GM19324 (cell line): ENCODE data around the gene LRMDA.

Experiments
- ATAC-seq: cut with Tn5 transposase; IDR thresholded peaks from one replicate; pipeline ENCODE4 v1.9.1; 2021; ENCODE audit warnings: mild to moderate bottlenecking, moderate library complexity; ENCODE audit not compliant: unreplicated experiment, low FRiP score

Gene LRMDA

GRCh38 chr10:76085002-76085816 lies 653.8 kb downstream of the LRMDA start:
- no peak for ATAC-seq

DNA sequence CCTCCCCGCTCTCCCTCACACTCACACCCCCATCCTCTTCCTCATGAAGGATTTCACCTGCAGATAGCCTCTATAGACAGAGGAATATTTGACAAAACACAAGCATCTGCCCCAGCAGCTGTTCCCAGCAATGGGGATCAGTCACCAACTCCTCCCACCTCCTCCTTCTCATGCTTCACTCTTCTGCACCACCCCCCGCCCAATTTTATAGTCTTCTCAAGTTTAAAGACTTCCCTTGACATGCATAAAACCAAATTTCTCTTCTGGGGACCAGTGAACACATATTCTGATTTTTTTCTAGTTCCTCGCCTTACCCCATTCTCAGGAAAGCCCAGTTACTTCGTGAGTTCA lies 654.4 kb downstream of the LRMDA start:
- ATAC-seq: no peak

DNA sequence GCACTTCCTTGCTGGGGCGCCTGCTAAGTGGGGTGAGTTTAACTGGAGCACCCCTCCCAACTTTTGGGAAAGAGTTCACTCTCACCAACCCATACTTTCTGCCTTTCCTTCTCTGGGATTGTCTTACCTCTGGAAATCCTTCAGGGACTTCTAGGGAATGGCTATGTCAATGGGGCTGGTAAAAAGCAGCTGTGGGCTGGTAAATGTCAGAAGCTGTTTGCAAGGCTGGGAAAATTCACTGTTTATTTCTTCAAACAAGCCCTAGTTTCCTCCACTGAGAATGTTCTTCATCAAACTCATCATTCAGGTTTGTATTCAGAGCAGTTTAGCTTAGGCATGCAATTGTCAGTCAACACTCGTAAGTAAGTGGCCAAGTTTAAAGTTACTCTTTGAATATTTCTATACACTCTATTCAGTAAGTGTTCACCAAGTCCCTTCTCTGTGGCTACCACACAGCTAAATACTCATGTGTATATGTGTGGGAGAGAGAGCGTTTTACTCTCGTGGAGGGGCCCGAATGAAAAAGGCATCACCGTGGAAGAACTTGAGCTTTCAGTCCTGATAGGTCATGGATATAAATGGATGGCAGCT lies 654.8 kb downstream of the LRMDA start:
- no peak for ATAC-seq

DNA sequence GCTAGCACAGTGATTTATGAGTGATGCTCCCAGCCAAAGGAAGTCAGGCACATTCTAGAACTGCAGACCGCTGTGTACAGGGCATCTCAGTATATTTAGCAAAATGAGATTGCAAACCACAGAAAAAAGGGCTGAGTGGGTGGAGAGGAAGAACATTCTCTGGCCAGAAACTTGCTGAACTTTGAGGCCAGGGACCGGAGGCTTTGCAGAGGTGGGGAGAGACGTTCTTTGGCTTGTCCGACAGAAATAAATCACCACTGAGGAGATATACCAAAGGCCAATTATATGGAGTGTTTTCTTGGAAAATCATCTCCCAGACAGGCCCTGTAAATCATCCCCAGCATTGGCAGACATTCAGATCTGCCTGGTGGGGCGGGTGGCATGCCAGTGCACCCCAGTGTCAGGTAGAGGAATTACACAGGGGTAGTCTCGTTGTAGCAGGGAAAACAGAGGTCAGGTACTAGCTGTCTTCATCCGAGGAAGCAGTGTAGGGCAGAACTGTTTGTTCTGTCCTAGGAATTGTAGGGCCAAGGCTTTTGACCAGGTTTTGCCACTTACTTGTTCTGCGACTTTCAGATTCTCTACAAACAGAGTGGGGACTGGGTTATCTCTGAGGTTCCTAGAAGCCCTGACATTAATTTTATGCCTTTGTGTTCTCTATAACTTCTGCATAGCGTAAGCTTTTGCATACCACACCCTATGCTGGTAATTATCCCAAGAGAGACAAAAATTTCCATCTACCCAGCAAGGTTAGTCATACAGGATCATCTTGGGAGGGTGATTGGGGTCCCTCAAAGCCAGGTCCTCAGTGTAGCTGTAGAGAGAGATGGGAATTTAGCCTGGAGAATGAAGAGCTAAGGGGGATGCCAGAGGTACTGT lies 655.6 kb downstream of the LRMDA start:
- ATAC-seq: no peak

- no peak for ATAC-seq
Observed at GRCh38 chr10:76088008-76088407, 656.6 kb downstream of the LRMDA start.

DNA sequence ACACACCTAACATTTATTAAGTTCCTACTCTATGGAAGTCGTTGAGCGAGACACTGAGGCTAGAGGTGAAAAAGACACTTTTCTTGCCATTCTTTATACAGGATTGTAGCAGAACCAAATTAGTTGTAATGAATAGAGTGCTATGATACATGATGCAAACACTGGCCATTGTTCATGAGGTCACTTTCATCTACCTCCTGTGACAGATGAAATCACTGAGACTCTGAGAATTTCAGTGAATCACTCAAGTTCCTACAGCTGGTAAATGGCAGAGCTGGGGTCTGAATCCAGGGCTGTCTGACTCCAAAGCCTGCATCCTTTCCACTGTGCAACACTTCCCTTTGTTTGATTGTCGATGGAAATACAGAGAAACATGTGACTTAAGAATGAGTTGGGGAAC lies 657.6 kb downstream of the LRMDA start:
- ATAC-seq: no peak

DNA sequence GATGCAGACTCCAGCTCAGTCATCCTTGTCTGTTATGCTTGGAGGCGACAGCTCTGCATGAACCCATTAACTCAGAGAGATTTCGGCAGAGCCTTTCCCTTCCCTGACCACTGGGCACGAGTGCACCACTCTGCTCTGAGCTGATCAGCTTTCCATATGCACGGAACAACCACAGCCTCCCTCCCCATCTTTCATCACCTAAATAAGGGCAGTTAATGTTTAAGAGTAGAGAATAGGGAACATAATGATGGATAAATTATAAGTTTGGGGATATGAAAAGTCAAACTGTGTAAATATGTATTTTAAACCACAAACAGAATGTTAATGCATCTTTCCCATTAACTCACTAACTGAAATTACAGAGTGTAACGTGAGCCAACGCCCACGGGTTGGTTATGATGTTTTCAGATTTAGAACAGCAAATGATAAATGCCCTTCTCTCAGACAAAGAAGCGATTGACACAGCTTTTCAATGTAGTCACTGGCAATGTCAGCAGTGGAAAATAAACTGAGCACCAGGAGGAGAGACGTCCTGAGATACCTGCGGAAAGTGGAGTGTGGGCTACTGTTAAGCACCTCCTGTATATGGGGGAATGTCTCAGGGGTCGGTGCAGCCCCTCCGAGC lies 658.2 kb downstream of the LRMDA start:
- ATAC-seq: no peak

- ATAC-seq: no peak
Observed at GRCh38 chr10:76091926-76092325, 660.5 kb downstream of the LRMDA start.

- ATAC-seq: no peak
Observed at GRCh38 chr10:76106611-76107010, 675.2 kb downstream of the LRMDA start.

DNA sequence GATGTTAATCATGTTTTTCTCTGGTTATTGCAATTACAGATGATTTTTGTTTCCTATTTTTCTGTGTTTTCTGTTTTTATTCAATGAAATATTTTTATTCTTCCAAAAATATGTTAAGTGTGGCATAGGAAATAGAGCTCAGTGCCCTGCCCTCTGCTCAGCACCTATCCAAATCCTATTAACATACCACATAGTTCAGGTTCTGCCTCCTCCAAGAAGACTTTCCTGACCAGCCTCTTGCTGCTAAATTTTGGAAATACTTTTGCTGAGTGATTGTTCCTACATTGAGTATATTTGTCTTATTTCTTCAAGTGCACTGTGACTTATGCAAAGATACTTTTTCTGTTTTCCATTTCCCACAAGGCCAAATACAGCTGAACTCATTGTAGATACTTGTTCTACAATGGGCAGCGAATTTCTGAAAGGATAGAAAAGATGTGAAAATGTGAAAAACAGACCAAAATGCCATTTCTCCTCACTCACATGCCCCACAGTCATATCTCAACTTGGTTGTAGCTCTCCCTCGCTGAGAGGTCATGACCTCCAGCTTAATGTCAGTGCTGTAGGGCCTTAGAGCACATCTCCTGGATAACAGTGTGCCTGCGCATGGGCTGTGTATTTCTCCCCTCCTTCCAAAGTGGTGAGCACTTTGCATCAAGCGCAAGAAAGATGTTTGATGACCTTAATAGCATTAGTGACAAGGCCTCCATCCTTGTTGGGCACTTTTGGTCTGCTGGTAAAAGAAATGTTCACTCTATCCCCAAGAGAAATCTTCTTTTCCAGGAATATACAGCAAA lies 677.3 kb downstream of the LRMDA start:
- ATAC-seq: no peak

DNA sequence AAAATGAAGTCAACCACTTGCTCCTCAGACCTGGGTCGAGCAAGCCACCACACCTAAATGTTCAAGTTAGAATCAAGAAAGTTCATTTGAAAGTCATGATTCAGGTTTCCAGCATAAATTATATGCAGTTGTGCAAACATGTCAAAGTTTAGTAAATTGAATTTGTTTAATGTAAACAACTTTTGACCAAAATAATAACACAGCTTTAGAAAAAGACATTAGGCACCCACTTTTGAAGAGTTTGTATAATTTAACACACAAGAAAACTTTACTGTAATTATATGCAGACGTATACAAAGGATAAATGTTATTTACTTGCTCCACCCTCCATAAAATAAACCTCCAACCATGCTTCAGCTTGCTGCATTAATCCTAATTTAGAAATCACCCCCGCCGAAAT lies 680.0 kb downstream of the LRMDA start:
- no peak for ATAC-seq

DNA sequence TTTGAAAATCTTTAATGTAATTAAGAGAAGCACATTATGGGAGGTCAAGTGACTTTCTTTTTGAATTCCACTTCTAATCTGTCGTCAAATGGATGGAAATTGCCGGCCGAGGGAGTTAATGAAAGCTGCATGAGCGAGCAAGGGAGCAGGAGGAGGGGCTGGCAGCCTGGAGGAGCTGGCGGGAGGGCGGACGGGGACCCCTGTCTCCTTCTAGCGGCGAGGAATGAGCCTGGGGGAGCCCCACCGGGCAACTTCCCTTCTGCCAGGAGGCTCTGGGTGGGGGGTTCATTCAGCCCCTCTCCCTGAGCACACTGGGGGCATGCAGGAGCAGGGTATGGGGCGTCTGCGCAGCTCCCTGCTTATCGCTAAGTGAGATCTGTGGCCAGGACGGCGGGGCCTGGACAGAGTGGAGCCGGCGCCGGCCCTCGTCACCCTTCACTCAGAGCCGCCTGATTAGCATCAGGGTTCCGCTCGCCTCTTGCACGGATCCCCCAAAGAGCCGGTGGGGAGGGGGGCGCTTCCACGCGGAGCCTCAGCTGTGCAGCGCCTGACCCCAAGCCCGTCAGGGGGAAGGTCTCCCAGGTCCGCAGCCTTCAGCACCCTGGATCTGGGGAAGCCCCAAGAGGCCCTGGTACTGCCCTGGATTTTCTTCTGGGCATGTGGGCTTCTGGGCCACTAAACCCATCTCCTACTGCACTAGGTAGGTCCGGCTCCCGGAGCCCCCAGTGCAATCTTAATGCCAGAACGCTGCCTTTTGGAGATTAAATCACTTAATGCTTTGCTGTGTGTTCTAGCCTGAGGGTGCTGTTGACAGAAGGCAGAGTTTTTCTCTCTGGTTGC lies 680.8 kb downstream of the LRMDA start:
- no peak for ATAC-seq

DNA sequence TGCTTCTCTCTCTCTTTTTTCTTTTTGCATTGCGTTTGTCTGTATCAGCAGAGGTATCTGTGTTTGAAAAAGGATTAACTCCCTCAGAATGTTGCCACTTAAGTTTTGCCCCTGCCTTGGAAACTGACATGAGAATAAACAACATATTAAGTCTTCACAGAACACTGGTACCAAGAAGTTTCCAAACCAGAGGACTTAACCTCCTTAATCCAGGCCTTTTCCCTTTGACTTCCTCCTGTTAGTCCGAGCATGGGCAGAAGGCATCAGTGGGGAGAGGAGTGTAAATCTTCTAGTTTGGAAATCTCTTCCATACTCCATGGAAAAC lies 681.4 kb downstream of the LRMDA start:
- ATAC-seq: no peak

DNA sequence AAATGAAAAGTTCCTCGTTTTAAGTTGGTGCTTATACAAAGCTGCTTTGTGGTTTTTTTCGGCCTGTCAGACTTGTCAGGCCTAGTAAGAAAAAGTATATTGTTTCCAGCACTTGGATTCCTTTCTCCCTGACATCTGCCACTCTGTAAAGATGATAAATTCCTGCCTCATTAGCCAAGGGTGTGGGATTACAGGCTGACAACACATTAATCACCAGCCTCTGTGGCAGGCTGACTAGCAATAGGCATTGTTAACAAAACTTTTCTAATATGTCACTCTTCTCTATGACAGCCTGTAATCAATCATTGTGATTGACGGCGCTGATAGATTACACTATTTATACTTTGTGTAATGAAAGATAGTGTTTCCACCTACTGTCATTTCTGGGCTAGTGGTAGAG lies 682.5 kb downstream of the LRMDA start:
- no peak for ATAC-seq

DNA sequence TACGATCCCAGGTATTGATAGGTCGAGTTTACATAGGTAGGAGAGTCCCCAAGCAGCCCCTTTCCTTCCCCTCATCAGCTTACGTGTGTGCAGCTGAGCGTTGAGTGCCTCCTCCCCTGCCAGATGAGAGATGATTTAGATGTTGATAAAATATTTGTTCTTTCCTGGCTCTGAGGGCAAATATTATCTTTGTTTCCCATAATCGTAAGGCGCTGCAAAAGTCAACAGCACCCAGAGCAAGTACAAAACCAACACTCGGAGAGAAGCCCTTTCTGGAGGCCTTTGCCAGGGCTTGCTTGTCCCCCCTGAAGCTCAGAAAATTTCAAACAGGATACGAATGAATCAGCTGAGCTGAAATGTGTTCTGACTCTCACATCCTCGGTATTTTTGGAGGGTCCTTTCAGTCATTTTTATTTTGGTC lies 683.2 kb downstream of the LRMDA start:
- no peak for ATAC-seq

GRCh38 chr10:76115131-76115470 lies 683.7 kb downstream of the LRMDA start:
- ATAC-seq: no peak

- ATAC-seq: no peak
Observed at GRCh38 chr10:76115471-76116155, 684.2 kb downstream of the LRMDA start.

DNA sequence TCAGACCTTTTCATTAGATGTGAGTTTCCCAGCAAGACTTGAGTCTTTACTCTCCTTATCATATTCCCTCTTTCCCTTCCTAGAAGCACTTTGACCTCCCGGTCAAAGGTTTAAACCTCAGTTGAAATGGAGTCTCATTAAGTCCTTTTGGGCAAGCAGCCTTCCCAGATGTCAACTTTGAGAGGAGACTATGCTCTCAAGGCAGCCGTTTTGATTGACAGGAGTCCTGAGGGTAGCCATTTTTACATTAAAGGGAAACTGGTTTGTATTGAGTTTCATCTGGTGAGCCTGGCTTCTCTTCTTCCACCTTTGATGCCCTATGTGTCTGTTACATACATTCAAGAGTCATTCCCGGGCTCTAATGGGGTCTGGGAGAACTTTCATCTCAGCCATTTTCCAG lies 685.1 kb downstream of the LRMDA start:
- no peak for ATAC-seq

DNA sequence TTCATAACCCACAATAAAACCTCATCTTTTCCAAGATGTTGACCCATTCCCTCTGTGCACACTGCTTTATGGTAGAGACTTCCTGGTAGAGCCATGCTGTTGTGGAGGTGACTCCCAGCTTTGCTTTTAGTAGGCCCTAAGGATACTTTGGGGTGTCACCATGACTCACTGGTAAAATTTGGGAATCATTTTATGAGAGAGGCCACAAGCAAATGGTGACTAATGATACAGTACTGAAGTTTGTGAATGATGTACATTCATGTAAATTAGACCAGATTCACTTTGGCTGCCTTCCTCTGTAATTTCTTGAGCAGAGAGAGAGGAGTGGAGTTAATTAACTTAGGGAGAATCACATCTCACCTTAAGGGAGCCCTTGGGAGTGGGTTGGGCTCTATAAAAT lies 686.5 kb downstream of the LRMDA start:
- ATAC-seq: no peak
